Measurements from ENCODE around the gene ACTRT2.

ACTRT2 gene

GRCh38 chr1:2983706-2984398 is 37.4 kb upstream of the ACTRT2 start:
- no peak for DNase-seq

- DNase-seq, result no peak
These were observed 36.7 kb upstream of the ACTRT2 start for GRCh38 chr1:2984399-2985061.

- no peak for DNase-seq
These were observed 36.2 kb upstream of the ACTRT2 start for GRCh38 chr1:2985067-2985561.

- DNase-seq, result no peak
These were observed 35.3 kb upstream of the ACTRT2 start for GRCh38 chr1:2985694-2986548.

- DNase-seq, result no peak
These were observed 34.5 kb upstream of the ACTRT2 start for GRCh38 chr1:2986549-2987305.

GRCh38 chr1:2987773-2988172 is 33.5 kb upstream of the ACTRT2 start:
- DNase-seq, result no peak

- no peak for DNase-seq
These were observed 33.0 kb upstream of the ACTRT2 start for GRCh38 chr1:2988256-2988655.

GRCh38 chr1:2989185-2989584 is 32.1 kb upstream of the ACTRT2 start:
- DNase-seq, result no peak

- no peak for DNase-seq
These were observed 31.3 kb upstream of the ACTRT2 start for GRCh38 chr1:2989976-2990375.

- no peak for DNase-seq
These were observed 30.7 kb upstream of the ACTRT2 start for GRCh38 chr1:2990376-2991115.

- DNase-seq, result no peak
These were observed 29.3 kb upstream of the ACTRT2 start for GRCh38 chr1:2991753-2992495.

GRCh38 chr1:2998503-2999100 is 22.7 kb upstream of the ACTRT2 start:
- no peak for DNase-seq

GRCh38 chr1:2999138-2999537 is 22.1 kb upstream of the ACTRT2 start:
- no peak for DNase-seq

GRCh38 chr1:2999571-2999970 is 21.7 kb upstream of the ACTRT2 start:
- no peak for DNase-seq

GRCh38 chr1:3000214-3000613 is 21.1 kb upstream of the ACTRT2 start:
- DNase-seq, result no peak

- no peak for DNase-seq
These were observed 20.4 kb upstream of the ACTRT2 start for GRCh38 chr1:3000671-3001470.

GRCh38 chr1:3001471-3002348 is 19.6 kb upstream of the ACTRT2 start:
- no peak for DNase-seq

- no peak for DNase-seq
These were observed 18.8 kb upstream of the ACTRT2 start for GRCh38 chr1:3002349-3003038.
